GM21447 (cell line): ENCODE measurements around the gene RAVER2.
"Not testable (repeated sequence)": the region's sequence is repeated elsewhere in the genome, so short reads cannot be mapped to it uniquely, and the experiment has no call there.

ENCODE experiments used
- ATAC-seq: cut with Tn5 transposase; IDR thresholded peaks from one replicate; pipeline ENCODE4 v1.9.1; 2021; ENCODE audit not compliant: unreplicated experiment

The RAVER2 gene

DNA sequence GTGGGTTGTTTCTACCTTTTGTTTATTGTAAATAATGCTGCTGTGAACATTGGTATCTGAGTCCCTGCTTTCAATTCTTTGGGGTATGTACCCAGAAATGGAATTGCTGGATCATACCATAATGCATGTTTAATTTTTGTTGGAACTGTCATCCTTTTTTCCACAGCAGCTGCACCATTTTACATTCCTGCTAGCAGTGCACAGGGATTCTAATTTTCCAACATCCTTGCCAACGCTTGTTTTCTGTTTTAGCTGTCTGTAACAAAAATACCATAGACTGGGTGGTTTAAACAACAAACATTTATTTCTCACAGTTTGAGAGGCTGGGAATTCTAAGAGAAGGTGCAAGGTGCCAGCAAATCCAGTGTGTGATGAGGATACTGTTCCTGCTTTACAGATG, 65.1 kb downstream of the RAVER2 start:
- no peak for ATAC-seq

DNA sequence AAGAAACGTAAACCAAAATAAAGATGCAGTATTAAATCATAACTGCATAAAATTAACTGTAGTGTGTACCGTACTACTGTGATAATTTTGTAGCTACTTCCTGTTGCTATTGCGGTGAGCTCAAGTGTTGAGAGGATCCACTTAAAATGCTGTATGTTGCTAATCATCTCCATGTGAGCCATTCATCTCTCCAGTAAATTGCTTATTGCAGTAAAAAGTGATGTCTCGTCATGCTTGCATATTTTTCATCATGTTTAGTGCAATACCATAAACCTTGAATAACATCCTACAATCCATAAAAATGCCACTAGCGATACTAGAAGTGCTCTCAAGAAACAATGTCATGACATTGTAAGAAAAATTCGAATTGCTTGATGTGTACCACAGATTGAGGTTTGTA, 66.3 kb downstream of the RAVER2 start:
- ATAC-seq: no peak

DNA sequence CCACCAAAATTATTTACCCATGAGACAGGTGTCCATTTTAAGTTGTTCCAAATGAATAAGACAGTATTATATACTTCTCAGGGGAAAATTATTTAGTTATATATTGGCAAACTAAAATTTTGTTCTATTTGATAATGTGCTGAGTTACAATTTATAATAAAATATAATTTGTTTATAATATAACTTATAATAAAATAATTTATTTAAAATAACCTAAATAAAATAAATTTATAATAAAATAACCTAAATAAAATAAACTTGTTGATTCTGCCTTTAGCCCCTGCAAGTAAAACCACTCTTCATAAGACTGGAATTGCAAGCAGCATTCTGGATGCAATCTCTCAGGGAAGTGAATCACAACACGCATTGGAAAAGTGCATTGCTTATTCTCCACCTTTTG, 69.6 kb downstream of the RAVER2 start:
- ATAC-seq: no peak

DNA sequence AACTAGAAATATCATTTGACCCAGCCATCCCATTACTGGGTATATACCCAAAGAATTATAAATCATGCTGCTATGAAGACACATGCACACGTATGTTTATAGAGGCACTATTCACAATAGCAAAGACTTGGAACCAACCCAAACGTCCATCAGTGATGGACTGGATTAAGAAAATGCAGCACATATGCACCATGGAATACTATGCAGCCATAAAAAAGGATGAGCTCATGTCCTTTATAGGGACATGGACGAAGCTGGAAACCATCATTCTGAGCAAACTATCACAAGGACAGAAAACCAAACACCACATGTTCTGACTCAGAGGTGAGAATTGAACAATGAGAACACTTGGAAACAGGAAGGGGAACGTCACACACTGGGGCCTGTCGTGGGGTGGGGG, 72.5 kb downstream of the RAVER2 start:
- ATAC-seq: not testable (repeated sequence)

DNA sequence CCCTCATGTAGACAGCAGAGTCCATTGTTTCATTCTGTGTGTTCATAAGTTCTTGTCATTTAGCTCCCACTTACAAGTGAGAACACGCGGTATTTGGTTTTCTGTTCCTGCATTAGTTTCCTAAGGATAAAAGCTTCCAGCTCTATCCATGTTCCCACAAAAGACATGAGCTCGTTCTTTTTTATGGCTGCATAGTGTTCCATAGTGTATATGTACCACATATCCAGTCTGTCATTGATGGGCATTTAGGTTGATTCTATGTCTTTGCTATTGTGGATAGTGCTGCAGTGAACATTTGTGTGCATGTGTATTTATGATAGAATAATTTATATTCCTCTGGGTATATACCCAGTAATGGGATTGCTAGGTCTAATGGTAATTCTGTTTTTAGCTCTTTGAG, 75.7 kb downstream of the RAVER2 start:
- ATAC-seq: not testable (repeated sequence)

DNA sequence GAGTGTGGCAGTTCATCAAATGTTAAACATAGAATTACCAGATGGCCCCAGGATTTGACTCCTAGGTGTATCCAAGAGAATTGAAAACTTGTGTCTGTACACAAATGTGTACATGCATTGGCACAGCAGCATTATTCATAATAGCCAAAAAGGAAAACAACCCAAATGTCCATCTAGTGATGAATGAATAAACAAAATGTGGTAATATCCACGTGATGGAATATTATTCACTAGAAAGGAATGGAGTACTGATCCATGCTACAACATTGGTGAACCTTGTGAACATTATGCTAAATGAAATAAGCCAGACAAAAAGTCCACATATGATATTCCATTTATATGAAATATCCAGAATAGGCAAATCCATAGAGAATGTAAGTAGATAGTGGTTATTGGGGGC, 77.7 kb downstream of the RAVER2 start:
- no peak for ATAC-seq

DNA sequence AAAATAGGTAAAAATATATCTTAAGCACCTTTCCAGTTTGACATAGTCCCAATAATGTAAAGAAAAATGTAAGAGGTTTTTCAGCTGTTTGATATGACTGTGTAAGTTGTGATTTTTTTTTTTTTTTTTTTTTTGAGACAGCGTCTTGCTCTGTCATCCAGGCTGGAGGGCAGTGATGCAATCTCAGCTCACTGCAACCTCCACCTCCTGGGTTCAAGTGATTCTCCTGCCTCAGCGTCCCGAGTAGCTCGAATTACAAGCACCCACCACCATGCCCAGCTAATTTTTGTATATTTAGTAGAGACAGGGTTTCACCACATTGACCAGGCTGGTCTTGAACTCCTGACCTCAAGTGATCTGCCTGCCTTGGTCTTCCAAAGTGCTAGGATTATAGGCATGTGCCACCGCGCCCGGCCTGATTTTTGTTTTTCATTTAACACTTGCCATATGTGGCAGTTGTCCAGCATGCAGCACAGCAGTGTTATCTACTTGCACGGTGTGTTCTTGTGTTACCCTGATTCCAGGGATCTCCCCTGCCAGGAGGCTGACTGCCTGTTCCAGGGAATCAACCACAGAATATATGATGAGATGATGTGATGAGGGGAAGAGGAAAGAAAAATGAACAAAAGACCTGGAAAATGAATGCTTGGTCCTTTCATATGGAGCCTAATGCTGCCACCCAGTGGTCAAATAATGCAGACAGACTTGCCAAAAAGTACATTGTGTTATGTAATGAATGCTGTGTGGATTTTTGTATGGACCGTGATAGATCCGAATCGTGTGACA, 79.0 kb downstream of the RAVER2 start:
- no peak for ATAC-seq

DNA sequence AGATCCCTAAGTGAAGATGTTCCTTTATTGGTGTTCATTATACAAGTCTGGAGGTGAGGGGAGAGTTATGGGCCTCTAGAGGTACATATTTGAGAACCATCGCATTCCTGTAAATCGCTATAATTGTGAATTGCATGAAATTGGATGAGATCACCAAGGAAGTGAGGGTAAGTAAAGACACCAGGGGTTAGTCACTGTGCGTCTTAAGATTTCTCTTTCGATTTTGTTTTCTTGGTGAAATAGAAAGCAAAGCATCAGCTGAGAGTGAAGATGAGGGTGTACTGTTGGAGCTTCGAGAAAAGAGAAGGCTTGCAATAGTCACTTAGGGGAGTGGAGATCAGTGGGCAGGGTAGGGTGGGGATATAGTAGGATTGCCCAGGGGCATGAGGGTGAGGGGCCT, 82.1 kb downstream of the RAVER2 start:
- ATAC-seq: no peak

DNA sequence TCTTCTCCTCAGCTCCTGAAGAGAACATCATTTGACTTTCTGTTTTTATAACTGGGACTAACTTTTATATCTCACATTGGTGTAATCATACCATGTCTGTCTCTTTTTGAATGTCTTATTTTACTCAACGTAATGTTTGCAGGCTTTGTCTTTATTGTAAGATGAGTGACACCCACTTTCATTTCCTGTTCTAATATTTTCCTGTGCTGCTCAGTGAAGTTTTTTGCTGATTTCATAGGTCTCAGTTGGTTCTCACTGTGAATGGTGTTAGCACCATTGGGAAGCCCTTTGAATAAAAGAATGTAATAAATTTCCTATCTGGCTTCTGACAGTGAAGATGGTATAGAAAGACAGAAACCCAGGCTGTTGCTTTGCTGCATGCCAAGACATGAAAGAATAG, 84.0 kb downstream of the RAVER2 start:
- ATAC-seq: no peak

DNA sequence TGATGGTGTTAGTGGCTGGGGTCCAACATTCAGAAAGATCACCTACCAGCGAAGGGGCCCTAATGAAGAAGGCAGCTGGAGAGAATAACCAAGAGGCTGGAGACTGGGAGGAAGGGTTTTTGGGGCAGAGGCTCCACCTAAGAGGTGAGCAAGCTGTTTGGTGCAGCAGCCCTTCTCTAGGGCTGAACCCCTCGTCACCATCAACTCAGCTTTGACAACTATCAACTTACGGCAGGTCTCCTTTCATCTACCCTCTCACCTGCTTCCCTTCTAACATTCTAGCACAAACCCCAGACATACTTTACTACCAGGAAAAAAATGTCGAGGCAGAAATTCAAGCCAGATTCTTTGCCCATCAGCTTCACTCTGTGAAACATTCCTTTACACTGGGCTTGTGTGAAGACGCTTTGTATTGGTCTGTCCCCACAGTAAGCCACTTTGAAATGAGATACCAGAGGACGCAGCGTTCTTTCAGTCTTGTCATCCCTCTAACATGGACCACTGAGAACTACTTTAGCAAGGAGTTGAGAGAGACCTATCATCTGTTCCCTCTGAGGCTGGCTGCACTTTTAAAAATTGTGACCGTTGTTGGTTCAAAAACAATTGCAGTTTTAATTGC, 84.6 kb downstream of the RAVER2 start:
- ATAC-seq: no peak

DNA sequence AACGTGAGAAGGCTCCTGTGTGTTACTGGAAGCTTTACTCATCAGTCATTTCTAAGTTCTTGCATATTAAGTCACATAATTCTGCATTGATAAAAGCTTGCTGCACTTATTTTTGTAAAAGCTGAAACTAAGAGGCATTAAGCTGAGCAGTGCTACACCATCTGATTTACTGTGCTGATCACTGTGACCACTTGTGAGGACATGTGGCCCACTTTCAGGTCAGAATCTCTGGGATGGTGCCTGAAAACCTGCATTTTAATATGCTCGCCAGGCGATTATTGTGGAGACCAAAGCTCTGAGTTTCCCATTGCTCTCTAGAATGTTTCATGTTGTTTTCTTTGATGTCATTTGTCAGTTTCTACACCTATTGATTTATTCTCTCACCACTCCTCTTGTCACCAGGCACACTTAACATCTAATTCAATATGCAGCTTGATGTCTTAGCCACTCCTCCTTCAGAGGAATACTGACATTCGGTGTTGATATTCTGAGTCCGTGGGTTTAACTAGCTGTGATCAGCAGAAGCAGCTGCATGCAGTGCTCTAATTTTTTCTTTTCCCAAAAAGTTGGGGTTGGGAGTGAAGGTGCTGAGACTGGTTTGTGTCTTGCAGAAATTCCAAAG, 85.3 kb downstream of the RAVER2 start:
- ATAC-seq: no peak

DNA sequence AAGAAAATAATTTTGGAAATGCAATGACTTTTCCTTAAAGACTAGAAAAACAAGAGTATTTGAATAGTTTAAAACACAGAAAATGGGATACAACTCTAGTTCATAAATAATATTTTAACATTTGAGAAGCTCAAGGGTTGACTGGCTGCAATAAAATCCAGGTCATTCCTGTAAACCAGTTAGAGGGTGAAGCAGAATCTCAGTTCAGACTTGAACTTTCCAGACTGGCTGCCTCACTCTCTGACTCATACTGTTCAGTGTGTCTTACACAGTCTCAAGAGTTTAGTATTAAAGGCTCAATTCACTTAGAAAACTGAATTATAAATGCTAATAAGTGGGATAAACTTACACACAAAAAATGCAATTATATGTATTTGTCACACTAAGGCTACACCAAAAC, 89.9 kb downstream of the RAVER2 start:
- ATAC-seq: no peak

DNA sequence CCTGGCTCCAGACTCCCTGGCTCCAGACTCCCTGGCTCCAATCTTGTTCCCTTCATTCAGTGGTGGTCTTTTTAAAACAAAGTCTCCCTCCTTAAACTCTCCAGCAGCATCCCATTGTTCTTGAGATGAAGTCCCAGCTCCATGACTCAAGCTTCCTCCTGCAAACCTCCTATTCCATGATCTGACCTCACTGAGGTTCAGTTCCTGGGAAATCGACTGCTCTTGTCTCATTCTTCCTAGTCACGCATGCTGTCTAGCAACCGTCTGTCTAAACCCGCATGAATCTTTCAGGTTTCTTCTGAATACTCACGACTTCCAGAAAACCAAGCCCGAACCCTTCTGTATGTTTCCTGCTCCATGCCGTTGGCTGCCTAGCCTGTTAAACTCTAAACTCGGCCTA, 91.9 kb downstream of the RAVER2 start:
- ATAC-seq: no peak

DNA sequence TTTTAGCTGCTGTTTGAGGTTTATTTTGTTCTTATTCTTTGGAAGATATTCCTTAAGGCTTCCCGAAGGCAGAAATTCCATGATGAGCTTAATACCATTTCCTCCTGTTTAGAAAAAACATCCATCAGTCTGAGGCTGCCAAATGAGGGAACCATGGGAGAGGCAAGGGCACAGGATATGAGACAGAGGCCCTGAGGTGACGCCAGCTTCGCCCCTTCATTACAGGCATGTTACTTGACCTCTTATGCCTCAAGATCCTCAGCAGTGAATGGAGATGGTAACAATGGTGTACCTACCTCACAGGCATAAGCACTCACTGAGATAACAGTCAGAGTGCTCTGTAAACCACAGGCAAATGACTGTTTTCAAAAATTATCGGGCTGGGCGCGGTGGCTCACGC, 93.6 kb downstream of the RAVER2 start:
- ATAC-seq: no peak

DNA sequence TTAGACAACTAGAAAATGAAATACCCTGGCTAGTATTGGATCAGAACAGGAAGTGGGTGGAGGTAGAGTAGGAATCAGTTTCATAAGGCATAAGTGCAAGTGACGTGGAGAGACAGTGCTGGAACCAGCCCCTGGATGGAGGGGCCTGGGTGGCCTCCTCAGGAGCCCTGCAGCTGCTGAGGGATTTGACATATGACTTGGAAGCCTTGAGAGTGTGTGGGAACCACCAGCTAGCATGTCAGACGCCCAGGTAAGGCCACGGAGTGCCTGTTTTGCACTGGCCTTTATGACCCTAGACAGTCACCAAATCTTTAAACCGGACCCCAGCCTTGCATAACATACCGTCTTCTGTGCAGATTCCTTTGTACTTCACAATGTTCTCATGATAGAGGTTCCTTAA, 94.4 kb downstream of the RAVER2 start:
- no peak for ATAC-seq

DNA sequence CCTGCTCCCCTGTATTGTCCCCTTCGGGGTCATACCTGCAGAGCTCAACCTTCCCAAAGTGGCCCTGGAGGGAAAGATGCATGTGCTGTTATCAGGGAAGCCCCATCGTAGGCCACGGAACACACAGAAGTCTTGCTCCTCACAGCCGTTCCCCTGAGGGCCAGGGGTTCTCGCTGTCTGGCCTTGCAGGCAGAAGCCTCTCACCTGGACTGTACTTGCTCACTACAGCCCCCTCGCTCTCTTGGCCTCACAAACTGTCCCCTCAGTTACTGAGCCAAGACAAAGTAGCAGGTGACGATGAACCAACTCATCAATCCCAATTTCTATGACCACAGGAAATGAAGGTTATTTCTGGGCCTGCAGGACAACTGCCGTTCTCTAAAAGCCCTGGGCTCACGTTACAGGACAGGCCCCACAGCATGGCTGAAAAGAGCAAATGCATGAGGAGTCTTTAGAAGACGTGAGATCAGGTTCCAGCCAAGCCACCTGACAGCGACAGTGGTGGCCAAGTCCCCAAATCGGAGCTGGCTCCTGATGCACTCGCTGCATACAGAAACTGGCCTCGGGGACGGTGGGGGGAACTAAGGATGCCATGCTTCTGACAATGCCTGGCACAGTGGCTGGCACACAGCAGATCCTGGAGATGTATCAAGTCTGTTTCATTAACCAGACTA, 95.0 kb downstream of the RAVER2 start:
- no peak for ATAC-seq

DNA sequence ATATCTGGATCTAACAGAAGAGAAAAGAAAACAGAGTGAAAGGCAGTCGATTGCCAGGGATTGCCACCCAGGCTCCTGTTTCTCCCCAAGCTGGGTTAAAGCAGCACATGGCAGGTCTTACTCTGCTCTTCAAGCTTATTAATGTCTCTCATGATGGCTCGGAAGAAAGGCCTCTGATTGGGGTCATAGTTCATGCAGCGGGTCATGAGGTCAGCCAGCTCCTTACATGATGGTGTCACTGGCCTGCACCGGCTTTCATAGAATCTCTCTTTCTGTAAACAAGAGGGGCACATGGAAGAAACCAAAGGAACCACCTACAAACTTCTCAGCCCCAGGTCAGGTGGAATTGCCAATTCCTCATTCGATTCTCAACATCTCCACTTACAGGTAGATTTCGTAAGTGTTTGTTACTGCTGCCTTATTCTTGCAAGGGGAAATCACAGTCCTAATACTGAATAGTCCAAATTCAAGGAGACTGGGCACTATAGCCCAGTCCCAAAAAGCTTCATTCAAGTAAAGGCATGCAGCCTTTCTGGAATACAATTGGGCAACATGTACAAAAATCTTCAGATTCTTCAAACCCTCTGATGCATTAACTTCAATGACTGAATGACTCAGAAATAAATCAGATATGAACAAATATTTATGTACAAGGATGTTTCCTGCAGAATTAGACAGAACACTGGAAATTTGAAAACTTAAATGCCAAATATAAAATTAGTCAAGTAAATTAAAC, 96.6 kb downstream of the RAVER2 start:
- ATAC-seq: no peak

DNA sequence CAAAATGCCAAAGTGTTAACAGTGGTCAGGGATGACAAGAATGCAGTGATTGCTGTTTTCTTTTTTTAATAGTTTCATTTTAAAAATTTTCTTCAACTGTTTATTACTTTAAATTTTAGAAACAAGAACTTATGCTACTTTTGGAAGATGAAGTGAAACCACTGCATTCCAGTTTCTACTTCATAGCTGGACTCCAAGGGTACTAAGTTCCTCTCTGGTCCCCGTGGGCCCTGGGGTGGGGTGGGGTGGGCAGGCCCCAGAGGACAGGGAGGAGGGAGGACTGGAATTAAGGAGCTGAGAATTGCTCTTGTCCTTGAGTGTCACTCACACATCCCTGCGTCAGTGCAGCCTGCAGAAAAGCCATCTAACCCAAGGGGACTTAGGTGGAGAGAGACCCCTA, 97.3 kb downstream of the RAVER2 start:
- ATAC-seq: no peak

DNA sequence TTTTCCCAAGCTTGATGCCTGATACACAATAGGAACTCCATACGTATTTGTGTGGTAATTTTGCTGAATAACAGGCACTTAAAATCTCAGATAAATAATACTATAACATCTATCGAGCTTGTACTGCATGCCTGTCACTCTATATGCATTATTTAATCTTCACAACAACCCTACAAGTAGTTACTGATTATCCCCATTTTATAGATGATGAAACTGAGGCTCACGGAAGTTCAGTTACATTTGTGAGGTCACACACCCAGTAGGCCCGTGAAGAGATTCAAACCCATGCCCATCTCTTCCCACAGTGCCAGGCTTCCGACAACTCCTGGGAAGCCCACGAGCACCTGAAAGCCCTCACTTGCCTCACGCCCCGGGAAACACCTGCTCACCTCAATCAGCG, 98.8 kb downstream of the RAVER2 start:
- ATAC-seq: no peak

DNA sequence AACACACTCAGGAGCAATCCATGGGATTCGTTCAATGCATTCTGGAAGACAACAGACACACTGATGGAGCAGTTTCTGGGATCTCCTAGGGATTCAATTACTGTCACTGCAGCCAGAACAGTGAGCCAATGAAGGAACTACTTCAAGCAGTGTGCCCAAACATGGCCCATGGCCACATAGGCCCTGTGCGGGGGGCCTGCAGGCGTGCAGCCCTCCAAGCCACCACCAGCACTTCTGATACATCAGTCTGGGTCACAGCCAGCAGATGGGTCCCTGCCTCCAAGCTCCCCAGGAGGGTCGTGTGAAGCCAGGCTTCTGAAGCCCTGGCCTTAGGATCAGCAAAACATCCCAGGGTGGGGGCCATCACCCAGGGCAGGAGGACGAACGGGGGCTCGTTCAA, 99.3 kb downstream of the RAVER2 start:
- ATAC-seq: no peak

DNA sequence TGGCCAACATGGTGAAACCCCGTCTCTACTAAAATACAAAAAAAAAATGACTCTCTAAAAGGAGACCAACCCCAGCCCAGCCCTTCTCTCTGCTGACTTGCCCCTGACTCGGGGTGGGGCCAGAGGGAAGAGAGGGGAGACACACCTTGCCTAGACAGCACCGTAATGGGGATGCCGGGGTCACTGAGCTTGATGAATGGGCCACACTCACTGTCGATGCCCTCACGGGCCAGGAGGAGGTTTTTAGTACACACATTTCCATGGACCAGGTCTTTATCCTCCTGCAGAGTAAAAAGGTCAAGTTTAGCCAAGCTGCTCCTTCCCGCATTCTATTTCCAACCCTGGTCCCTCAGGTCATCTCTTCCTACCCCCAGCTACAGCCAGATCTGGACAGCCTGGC, 99.7 kb downstream of the RAVER2 start:
- no peak for ATAC-seq
